Ovary (tissue), 9 donors: ENCODE results near the gene INPP5A. TPM values are rescaled to one million over a fixed set of nuclear protein-coding genes. Genes with fewer than 3 reads are reported as not detected.

Source experiments
- DNase-seq, 5 donors: peaks; one replicate each; pipeline ENCODE4 v3.0.0-alpha.2; 2019 to 2020
- H3K27ac ChIP-seq, 2 donors: fragments of 200-600 bp; one replicate each; pipeline versions ENCODE4 v1.5.1 to v1.8.0; 2019 to 2022
- H3K27me3 ChIP-seq: fragments of 200-600 bp; one replicate; pipeline ENCODE4 v1.8.0; 2022
- H3K36me3 ChIP-seq: fragments of 200-600 bp; sonication (generic); one replicate; pipeline ENCODE4 v1.5.1; 2019
- H3K4me1 ChIP-seq: one replicate; pipeline ENCODE4 v1.8.1; 2013; ENCODE audit warnings: mild to moderate bottlenecking, moderate library complexity; ENCODE audit not compliant: insufficient read depth
- H3K4me3 ChIP-seq: fragments of 200-600 bp; sonication (generic); one replicate; pipeline ENCODE4 v1.5.1; 2017
- H3K9me3 ChIP-seq, 2 donors: fragments of 200-600 bp in 1 of 2; sonication (generic) in 1 of 2; one replicate each; pipeline versions ENCODE4 v1.5.1 to v1.8.1; 2013 to 2019; ENCODE audit warnings: mild to moderate bottlenecking in 1 of 2, moderate library complexity in 1 of 2
- CTCF ChIP-seq, 3 donors: fragments of 450-650 bp in 2 of 3; fragments of 200-600 bp in 1 of 3; IDR thresholded peaks; one replicate each; pipeline versions ENCODE4 v1.5.1 to v1.8.0; 2016 to 2022; ENCODE audit warnings: antibody characterized with exemption in 3 of 3, mild to moderate bottlenecking in 1 of 3
- EP300 ChIP-seq: sonication (generic); formaldehyde crosslinking; IDR thresholded peaks from one replicate; pipeline ENCODE4 v1.6.1; 2017; ENCODE audit warnings: antibody characterized with exemption
- POLR2A ChIP-seq: fragments of 450-650 bp; IDR thresholded peaks from one replicate; pipeline ENCODE4 v1.6.1; 2017; ENCODE audit warnings: antibody characterized with exemption, mild to moderate bottlenecking, moderate library complexity
- WGBS, 3 donors: extraction: QIAGEN DNeasy Blood & Tissue Kit in 1 of 3; methylation state at CpG; one replicate each; pipeline versions ENCODE4 v1.1.5 to v1.1.7; 2013 to 2017; 5-methylcytosine and 5-hydroxymethylcytosine counted together
- intact Hi-C, 4 donors: fragments of 100-400 bp; cut with DNase I; formaldehyde crosslinking; loops; one replicate each; pipeline versions ENCODE4 v1.11.0 to v1.15.1; 2022 to 2023
- polyA plus RNA-seq, 2 donors: library from polyadenylated mRNA; stranded (reverse); fragments of 200-250 nt in 1 of 2; fragments of 350-450 nt in 1 of 2; fragmentation: Illumina TruSeq in 1 of 2; extraction: RNeasy Lipid Tissue Mini Kit (QIAGEN cat#74804) in 1 of 2; gene quantifications; one replicate each; pipeline ENCODE4 v1.2.3, GENCODE V29; 2013 to 2014
- total RNA-seq, 7 donors: library from RNA; depleted of rRNA in 2 of 7; stranded (reverse); fragments of >200 nt in 2 of 7; fragmentation: NEBNext Ultra II Directional in 3 of 7; extraction: Animal tissue kit (Norgen Biotek cat#: 25700) in 3 of 7; gene quantifications; one replicate each; pipeline versions ENCODE4 v1.1.0 to v1.2.4, GENCODE V29; 2016 to 2023
- donor health status: DM: no; HTN: no; CAD: no; lungs with moderate emphysema.
- donor health status: DM: no; HTN: no; CAD: no.
- donor health status: Bipolar disorder and iron deficiency.
- donor health status: DM: yes; HTN: yes; CAD: no.
- donor health status: DM: no; HTN: no; CAD: no.
- donor health status: DM: yes; HTN: yes; CAD: no.

The INPP5A gene
- total and polyA plus RNA-seq, 9 donors: 19.8 to 41.2 (median 35.3) TPM

GRCh38 chr10:132761395-132762060 is 223.9 kb downstream of the INPP5A start:
- intact Hi-C loops: no loop called here
- Histone ChIP-seq H3K9me3 (no peaks in the 10 kb centered on the region), H3K4me3 (no peak overlapping the region), H3K4me1 (no peaks in the 10 kb centered on the region), H3K27me3 (no peaks in the 10 kb centered on the region), H3K27ac (no peak overlapping the region), H3K36me3 (no peaks in the 10 kb centered on the region)
- no peak for TF ChIP-seq POLR2A
- TF ChIP-seq CTCF (IDR thresholded peaks at IDR 0.05): no peak
- no peak for TF ChIP-seq EP300
- 96 to 97% (median 96%) methylated on average over 11 of the region's 11 CpGs for WGBS, 3 donors
- no peak for DNase-seq

GRCh38 chr10:132762267-132762666 is 224.7 kb downstream of the INPP5A start:
- no peak overlapping the region for H3K27ac ChIP-seq
- H3K36me3 ChIP-seq: no peaks in the 10 kb centered on the region
- TF ChIP-seq POLR2A: no peak
- TF ChIP-seq CTCF (IDR thresholded peaks at IDR 0.05): no peak
- no peak for TF ChIP-seq EP300
- H3K27me3 ChIP-seq: no peaks in the 10 kb centered on the region
- no peak for DNase-seq
- WGBS, 3 donors: 82 to 97% (median 87%) methylated on average over 6 of the region's 6 CpGs
- H3K4me3 ChIP-seq: no peak overlapping the region
- intact Hi-C loops: no loop called here
- H3K9me3 ChIP-seq: no peaks in the 10 kb centered on the region
- no peaks in the 10 kb centered on the region for H3K4me1 ChIP-seq

GRCh38 chr10:132763545-132763944 is 226.0 kb downstream of the INPP5A start:
- Histone ChIP-seq H3K27ac (no peak overlapping the region), H3K9me3 (no peaks in the 10 kb centered on the region), H3K4me1 (no peaks in the 10 kb centered on the region), H3K36me3 (no peaks in the 10 kb centered on the region), H3K4me3 (no peak overlapping the region), H3K27me3 (no peaks in the 10 kb centered on the region)
- intact Hi-C loops: no loop called here
- 87 to 93% (median 89%) methylated on average over 5 of the region's 5 CpGs for WGBS, 3 donors
- no peak for TF ChIP-seq EP300
- no peak for TF ChIP-seq CTCF (IDR thresholded peaks at IDR 0.05)
- no peak for TF ChIP-seq POLR2A
- no peak for DNase-seq

GRCh38 chr10:132764108-132764507 is 226.5 kb downstream of the INPP5A start:
- no peak for DNase-seq
- intact Hi-C loops: no loop called here
- no peaks in the 10 kb centered on the region for H3K27me3 ChIP-seq
- TF ChIP-seq EP300: no peak
- TF ChIP-seq POLR2A: no peak
- TF ChIP-seq CTCF (IDR thresholded peaks at IDR 0.05): no peak
- 88 to 93% (median 88%) methylated on average over 11 of the region's 11 CpGs for WGBS, 3 donors
- no peaks in the 10 kb centered on the region for H3K4me1 ChIP-seq
- no peak overlapping the region for H3K27ac ChIP-seq
- no peaks in the 10 kb centered on the region for H3K9me3 ChIP-seq
- H3K4me3 ChIP-seq: no peak overlapping the region
- no peaks in the 10 kb centered on the region for H3K36me3 ChIP-seq
